Right lobe of liver (tissue), 6 donors: Measurements from ENCODE around the gene BPIFB3. TPM values are rescaled to one million over a fixed set of nuclear protein-coding genes. Genes with fewer than 3 reads are reported as not detected.

Experiments used
- ATAC-seq, 4 donors: fragments of 200-7000 bp; cut with Tn5 transposase; one replicate each; pipeline ENCODE4 v1.9.1; 2020; ENCODE audit warnings: mild to moderate bottlenecking in 4 of 4, moderate library complexity in 4 of 4
- DNase-seq, 3 donors: peaks; one replicate each; pipeline ENCODE4 v3.0.0-alpha.2; 2020
- H3K27ac ChIP-seq, 3 donors: fragments of 200-600 bp; one replicate each; pipeline ENCODE4 v1.8.0; 2022
- H3K27me3 ChIP-seq, 2 donors: fragments of 200-600 bp; one replicate each; pipeline ENCODE4 v1.8.0; 2022
- H3K36me3 ChIP-seq, 4 donors: fragments of 200-600 bp; sonication (generic) in 1 of 4; one replicate each; pipeline versions ENCODE4 v1.5.1 to v1.8.0; 2017 to 2022; ENCODE audit warnings: control low read depth in 1 of 4
- H3K4me1 ChIP-seq, 4 donors: fragments of 200-600 bp; sonication (generic) in 1 of 4; one replicate each; pipeline versions ENCODE4 v1.5.1 to v1.8.0; 2017 to 2022; ENCODE audit warnings: control low read depth in 1 of 4
- H3K4me3 ChIP-seq, 3 donors: fragments of 200-600 bp; one replicate each; pipeline ENCODE4 v1.8.0; 2022
- H3K9me3 ChIP-seq, 4 donors: fragments of 200-600 bp; sonication (generic) in 1 of 4; one replicate each; pipeline versions ENCODE4 v1.5.1 to v1.8.0; 2017 to 2022; ENCODE audit warnings: control low read depth in 1 of 4
- CTCF ChIP-seq, 4 donors: fragments of 200-600 bp in 3 of 4; fragments of 450-650 bp in 1 of 4; IDR thresholded peaks; one replicate each; pipeline versions ENCODE4 v1.5.1 to v1.8.0; 2016 to 2022; ENCODE audit warnings: antibody characterized with exemption in 4 of 4, mild to moderate bottlenecking in 2 of 4
- POLR2A ChIP-seq: fragments of 450-650 bp; IDR thresholded peaks from one replicate; pipeline ENCODE4 v1.6.1; 2017; ENCODE audit warnings: antibody characterized with exemption, mild to moderate bottlenecking
- WGBS: methylation state at CpG from one replicate; pipeline ENCODE4 v1.1.6; 2018; ENCODE audit warnings: low coverage, low lambda C conversion rate; ENCODE audit not compliant: insufficient coverage; ENCODE audit errors: missing lambda C conversion rate; 5-methylcytosine and 5-hydroxymethylcytosine counted together
- intact Hi-C, 2 donors: fragments of 100-400 bp; cut with DNase I; formaldehyde crosslinking; loops; one replicate each; pipeline versions ENCODE4 v1.11.2 to v1.14.1; 2022
- total RNA-seq, 6 experiments: library from RNA; depleted of rRNA in 2 of 6; stranded (reverse); fragments of >200 nt in 2 of 6; fragmentation: NEBNext Ultra II Directional in 3 of 6; extraction: Animal tissue kit (Norgen Biotek cat#: 25700) in 3 of 6; gene quantifications; one replicate each; pipeline versions ENCODE4 v1.1.0 to v1.2.4, GENCODE V29; 2016 to 2023
- donor health status: DM: no; HTN: yes; CAD: no.
- donor health status: DM: no; HTN: no; CAD: no.
- donor health status: DM: no; HTN: no; CAD: no.
- donor health status: DM: no; HTN: yes; CAD: no.
- donor health status: DM: no; HTN: yes; CAD: no.

The BPIFB3 gene
- total RNA-seq, 6 experiments from 2014 or later: not detected

DNA sequence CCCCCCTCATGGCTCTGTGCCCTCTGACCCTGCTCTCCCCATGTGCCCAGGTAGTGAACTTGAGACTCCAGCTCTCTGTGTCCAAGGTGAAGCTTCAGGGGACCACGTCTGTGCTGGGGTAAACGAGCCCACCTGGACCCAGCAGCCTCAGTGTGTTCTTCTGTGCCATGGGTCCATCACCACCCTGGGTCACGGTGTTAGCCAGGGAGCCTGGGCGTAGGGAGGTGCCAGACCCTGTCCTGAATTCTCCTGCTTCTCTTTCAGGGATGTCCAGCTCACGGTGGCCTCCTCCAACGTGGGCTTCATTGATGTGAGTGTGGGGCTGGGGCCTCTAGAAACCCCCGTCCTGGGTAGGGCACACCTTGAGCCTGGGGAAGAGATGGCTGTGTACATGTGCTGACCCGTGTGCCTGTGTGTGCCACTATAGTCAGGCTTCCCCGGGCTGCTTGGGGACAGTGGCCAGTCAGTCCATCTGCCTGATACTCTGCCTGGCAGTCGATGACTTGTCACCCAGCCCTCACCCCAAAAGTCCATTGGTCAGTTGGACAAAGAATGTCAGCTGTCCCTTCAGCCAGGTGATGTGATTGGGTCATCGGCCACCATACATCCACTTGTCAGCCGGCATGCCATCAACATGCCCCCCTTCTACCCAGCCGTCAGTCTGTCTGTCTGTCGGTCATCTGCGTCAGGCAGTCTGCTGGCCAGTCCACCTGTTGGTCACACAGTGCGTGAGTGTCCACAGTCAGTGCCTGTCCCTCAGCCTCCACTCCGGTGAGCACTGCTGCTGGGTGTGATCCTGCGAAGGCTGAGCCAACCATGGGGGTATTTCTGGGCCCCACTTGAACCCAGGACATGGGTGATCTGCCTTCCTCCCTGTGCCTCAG, 33.2 kb upstream of the BPIFB3 start:
- no peaks in the 10 kb centered on the region for H3K27me3 ChIP-seq
- DNase-seq (no peak), ATAC-seq (no peak)
- TF ChIP-seq CTCF (IDR thresholded peaks at IDR 0.05) (no peak), POLR2A (no peak)
- no peaks in the 10 kb centered on the region for H3K9me3 ChIP-seq
- H3K4me3 ChIP-seq: no peak overlapping the region
- intact Hi-C loops: no loop called here
- H3K4me1 ChIP-seq: no peaks in the 10 kb centered on the region
- H3K27ac ChIP-seq: no peak overlapping the region
- no peaks in the 10 kb centered on the region for H3K36me3 ChIP-seq
- WGBS: 81% methylated on average over 11 of the region's 18 CpGs

DNA sequence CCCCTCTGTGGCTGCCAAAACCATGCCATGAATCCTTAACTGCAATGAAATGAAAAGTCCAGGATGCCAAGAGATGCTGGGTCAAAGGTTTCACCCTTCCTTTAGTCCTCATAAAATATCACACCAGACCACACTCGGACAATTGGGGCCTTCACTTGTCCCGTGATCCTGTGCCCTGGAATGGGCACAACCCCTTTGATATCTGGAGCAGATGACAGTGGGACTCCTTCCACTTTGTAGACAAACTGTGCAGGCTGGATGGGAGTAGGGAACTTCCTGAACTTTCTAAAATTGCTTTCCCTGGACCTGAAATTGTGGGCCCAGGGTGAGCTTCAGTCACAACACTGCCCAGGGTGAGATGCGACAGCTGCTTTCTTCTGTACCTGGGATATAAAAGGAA, 31.8 kb upstream of the BPIFB3 start:
- 83% methylated on average over 1 of the region's 3 CpGs for whole genome bisulfite sequencing
- Histone ChIP-seq H3K27me3 (no peaks in the 10 kb centered on the region), H3K4me1 (no peaks in the 10 kb centered on the region), H3K9me3 (no peaks in the 10 kb centered on the region), H3K27ac (no peak overlapping the region), H3K4me3 (no peak overlapping the region), H3K36me3 (no peaks in the 10 kb centered on the region)
- intact Hi-C loops: no loop called here
- DNase-seq (no peak), ATAC-seq (no peak)
- TF ChIP-seq CTCF (IDR thresholded peaks at IDR 0.05) (no peak), POLR2A (no peak)

DNA sequence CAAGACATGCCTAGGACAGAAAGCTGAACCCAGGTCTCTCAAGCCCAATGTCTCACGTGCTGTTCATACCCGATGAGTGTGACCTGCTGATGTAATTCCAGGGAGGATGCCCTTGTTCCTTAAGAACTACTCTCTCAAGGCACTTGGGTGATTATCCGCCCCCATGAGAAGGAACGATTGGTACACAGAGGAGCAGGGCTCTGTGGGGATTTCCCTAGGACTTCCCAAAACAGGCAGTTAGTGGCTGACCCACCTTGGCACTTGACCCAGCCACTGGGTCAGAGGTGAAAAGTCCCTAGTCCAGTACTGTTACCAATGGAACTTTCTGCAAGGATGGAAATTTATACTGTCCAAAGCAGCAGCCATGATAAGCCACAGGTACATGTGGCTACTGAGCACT, 31.4 kb upstream of the BPIFB3 start:
- no peak overlapping the region for H3K4me3 ChIP-seq
- H3K9me3 ChIP-seq: no peaks in the 10 kb centered on the region
- H3K36me3 ChIP-seq: no peaks in the 10 kb centered on the region
- intact Hi-C loops: no loop called here
- ATAC-seq (no peak), DNase-seq (no peak)
- H3K27ac ChIP-seq: no peak overlapping the region
- no peaks in the 10 kb centered on the region for H3K27me3 ChIP-seq
- H3K4me1 ChIP-seq: no peaks in the 10 kb centered on the region
- 92% methylated on average over 2 of the region's 4 CpGs for WGBS
- TF ChIP-seq POLR2A (no peak), CTCF (IDR thresholded peaks at IDR 0.05) (no peak)

GRCh38 chr20:33022694-33023438, 30.8 kb upstream of the BPIFB3 start:
- 64% methylated on average over 4 of the region's 7 CpGs for WGBS
- intact Hi-C loops: no loop called here
- no peak for ATAC-seq
- Histone ChIP-seq H3K27ac (no peak overlapping the region), H3K36me3 (no peaks in the 10 kb centered on the region), H3K27me3 (no peaks in the 10 kb centered on the region), H3K4me1 (no peaks in the 10 kb centered on the region), H3K4me3 (no peak overlapping the region), H3K9me3 (no peaks in the 10 kb centered on the region)
- DNase-seq: no peak
- TF ChIP-seq POLR2A (no peak), CTCF (IDR thresholded peaks at IDR 0.05) (no peak)
